ENCODE measurements around the gene CLCN6. TPM values are rescaled to one million over a fixed set of nuclear protein-coding genes. Genes with fewer than 3 reads are reported as not detected.

Gene CLCN6
- polyA plus RNA-seq, 1 donor, result 15.8 TPM

DNA sequence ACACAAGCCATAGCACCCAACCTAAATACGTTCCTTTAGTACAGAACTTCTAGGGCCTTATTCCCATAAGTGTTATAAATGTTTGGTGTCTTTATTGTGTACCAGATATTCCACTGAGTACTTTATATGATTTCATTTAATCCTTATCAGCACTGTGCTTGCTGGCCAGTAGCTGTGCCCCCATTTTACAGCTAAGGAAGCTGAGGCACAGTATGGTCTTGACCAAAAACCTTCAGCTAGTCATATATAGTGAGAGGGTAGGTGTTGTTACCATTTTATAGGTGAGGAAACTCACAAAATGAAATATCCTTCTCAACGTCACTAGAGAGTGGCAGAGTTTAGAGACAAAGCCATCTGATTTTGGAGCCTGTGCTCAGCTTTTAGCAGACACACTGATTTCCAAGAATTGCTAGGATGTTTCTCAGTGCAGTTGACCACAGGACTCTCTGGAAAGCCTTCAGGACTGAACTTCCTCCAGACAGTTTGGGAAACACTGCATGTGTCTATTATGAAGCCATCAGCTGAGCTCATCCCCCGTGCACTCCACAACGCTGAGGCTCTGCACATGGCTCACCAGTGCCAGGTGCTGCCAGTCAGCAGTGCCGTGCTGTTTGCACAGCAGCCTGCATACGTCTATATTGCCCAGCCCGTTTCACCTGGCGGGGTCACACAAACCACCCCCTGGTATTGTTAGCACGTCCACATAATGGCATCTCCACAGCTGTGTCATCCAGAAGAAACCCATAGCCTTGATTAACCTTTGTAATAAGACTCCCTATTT, 26.1 kb downstream of the CLCN6 start:
- DNase-seq, result no peak

DNA sequence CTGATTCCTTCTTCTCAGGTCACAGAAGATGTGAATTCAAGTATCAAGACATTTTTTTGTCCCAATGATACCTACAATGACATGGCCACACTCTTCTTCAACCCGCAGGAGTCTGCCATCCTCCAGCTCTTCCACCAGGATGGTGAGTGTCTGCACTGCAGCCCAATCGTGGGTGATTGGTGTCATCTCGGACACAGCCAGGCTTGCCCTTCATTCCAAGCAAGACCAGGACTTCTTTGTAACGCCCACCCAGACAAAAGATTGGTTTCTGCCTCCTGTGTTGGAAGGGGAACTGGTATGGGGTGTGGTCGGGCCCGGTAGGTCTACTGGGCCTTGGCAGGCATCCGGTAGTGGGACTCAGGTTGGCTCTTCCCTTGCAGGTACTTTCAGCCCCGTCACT, 27.5 kb downstream of the CLCN6 start:
- DNase-seq, result no peak

DNA sequence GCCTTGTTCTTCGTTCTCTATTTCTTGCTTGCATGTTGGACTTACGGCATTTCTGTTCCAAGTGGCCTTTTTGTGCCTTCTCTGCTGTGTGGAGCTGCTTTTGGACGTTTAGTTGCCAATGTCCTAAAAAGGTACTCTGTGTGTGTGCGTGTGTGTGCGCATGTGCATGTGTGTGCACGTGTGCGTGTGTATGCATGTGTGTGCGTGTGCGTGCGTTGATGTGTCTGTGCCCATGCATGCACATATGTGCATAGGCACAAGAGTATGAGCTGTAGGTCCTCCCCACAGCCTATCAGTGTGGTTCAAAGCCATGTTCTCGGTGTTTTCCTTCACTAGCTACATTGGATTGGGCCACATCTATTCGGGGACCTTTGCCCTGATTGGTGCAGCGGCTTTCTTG, 27.9 kb downstream of the CLCN6 start:
- no peak for DNase-seq

DNA sequence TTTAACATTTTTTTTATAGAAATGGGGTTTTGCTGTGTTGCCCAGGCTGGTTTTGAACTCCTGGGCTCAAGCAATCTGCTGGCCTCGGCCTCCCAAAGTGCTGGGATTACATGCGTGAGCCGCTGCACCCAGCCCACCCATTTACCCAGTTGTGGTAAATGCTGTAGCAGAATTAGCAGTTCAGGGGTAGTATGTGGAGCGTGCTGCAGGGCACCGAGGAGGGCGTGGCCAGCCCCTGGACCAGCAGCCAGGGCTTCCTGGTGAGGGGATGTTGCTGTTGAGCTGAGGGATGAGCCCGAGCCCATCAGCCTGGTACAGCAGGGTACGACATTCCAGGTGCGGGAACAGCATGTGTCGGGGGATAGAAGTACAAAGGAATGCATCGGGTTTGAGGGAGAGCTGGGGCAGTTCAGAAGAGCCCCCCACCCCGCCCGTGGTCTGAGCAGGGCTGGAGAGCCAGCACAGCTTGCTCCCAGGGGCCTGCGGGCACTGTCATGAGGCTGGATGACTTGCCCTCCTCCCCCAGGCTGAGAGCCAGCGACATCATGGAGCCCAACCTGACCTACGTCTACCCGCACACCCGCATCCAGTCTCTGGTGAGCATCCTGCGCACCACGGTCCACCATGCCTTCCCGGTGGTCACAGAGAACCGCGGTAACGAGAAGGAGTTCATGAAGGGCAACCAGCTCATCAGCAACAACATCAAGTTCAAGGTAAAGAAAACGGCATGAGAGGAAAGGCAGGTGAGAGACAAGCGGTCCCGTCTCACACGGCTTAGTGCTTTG, 29.6 kb downstream of the CLCN6 start:
- DNase-seq, result no peak

DNA sequence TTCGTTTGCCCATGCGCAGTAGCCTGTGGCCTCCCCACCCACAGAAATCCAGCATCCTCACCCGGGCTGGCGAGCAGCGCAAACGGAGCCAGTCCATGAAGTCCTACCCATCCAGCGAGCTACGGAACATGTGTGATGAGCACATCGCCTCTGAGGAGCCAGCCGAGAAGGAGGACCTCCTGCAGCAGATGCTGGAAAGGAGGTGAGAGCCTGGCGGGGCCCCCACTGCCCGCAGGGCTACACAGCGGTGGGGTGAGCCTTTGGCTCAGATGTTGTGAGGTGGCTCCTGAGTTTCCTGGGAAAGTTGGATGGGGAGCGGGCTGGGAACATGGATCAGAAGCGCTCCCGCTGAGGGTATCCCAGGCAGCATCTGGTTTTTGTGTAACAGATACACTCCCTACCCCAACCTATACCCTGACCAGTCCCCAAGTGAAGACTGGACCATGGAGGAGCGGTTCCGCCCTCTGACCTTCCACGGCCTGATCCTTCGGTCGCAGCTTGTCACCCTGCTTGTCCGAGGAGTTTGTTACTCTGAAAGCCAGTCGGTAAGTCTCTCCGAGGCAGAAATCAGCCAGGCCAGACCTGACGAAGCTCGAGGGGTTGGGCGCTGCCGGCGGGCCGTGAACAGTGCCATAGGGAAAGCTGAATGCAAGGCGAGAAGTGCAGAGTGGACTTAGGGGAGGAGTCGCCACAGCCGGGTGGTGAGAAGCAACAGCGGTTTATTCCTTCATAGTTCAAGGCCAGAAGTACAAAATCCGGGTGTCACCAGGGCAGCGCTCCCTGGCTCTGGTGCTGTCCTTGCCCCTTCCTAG, 31.2 kb downstream of the CLCN6 start:
- no peak for DNase-seq

DNA sequence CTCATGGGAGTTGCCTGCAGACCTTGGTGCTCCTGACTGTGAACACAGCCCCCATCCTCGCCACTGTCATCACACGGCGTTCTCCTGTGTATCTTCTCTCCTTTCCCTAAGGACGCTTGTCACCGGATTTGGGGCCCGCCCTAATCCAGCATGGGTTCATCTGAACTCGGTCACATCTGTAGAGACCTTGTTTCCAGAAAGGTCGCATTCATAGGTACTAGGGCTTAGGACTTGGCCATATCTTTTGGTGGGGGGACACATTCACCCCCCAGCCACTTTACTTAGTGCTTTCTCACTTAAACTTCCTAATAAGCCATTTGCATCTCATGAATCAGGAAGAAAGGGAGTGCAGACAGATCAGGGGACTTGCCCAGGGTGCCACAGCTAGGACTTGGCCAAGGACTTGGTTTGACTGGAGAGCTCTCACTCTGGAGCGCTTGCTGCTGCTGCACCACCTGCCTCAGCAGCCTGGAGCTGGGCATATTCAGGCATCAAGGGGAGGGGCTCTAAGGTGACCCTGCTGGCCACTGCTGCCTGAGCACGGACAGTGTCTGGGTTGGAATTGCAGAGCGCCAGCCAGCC, 31.9 kb downstream of the CLCN6 start:
- no peak for DNase-seq

DNA sequence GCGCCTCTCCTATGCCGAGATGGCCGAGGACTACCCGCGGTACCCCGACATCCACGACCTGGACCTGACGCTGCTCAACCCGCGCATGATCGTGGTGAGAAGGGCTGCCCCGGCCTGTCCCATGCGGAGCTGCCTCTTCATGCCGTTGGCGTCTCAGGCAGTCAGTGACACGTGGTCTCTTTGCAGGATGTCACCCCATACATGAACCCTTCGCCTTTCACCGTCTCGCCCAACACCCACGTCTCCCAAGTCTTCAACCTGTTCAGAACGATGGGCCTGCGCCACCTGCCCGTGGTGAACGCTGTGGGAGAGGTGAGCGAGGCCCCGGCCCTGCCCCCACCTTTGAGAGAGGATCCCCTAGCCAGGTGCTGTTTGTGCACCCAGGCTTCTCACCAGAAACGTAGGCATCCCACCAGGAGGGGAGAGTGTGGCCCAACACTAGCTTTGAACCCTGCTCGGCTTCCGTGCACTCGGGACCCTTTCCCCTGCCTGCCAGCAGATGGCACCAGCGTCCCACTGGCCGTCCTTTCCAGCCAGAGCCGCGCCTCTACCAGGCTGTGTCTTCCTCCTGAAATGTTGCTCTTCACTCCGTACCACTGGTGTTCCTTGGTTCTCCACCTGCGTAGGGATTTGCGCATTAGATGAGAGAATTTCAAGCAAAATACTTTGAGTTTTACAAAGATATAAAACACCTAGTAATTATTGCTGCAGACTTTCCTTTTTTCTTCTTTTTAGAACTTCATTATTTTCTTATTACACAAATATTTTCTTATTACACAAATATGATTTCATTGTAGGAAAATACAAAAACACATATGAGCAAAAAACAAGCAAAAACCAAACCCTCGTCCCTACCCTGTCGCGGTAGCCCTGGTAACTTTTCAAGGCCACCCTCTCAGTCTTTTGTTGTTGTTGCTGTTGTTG, 32.6 kb downstream of the CLCN6 start:
- peak; percentile 68 for DNase-seq

DNA sequence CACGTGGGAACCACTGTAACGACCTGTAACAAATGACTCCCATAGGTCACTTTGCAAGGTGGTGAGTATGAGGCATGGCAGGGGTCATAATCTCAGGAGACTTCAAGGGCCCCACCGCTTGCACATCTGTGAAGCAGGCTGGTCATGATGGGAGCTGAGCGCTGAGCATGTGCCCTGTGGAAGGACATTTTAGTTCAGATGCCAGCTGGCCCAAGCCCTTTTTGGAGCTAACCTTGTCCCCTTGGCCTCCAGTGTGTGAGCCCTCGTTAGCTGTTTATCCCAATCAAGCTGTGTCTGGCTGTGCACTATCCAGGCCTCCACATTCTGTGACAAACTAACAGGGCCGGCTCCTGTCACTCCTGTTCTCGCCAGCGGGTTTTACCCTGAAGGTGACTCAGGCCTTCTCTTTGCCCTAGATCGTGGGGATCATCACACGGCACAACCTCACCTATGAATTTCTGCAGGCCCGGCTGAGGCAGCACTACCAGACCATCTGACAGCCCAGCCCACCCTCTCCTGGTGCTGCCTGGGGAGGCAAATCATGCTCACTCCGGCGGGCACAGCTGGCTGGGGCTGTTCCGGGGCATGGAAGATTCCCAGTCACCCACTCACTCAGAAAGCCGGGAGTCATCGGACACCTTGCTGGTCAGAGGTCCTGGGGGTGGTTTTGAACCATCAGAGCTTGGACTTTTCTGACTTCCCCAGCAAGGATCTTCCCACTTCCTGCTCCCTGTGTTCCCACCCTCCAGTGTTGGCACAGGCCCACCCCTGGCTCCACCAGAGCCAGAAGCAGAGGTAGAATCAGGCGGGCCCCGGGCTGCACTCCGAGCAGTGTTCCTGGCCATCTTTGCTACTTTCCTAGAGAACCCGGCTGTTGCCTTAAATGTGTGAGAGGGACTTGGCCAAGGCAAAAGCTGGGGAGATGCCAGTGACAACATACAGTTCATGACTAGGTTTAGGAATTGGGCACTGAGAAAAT, 34.0 kb downstream of the CLCN6 start:
- DNase-seq, result no peak

DNA sequence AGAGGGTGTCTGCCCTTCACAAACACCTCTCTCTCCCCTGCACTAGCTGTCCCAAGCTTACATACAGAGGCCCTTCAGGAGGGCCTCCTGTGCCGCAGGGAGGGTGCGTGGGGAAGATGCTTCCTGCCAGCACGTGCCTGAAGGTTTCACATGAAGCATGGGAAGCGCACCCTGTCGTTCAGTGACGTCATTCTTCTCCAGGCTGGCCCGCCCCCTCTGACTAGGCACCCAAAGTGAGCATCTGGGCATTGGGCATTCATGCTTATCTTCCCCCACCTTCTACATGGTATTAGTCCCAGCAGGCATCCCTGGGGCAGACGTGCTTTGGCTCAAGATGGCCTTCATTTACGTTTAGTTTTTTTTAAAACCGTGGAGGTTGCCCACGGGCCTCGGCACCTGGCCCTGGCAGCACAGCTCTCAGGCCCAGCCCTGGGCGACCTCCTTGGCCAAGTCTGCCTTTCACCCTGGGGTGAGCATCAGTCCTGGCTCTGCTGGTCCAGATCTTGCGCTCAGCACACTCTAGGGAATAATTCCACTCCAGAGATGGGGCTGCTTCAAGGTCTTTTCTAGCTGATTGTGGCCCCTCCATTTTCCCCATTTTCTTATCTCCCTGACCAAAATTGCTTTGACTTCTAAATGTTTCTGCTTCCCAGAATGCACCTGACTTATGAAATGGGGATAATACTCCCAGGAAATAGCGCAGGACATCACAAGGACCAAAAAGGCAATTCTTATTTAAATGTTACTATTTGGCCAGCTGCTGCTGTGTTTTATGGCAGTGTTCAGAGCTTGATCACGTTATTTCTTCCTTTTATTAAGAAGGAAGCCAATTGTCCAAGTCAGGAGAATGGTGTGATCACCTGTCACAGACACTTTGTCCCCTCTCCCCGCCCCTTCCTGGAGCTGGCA, 35.5 kb downstream of the CLCN6 start:
- DNase-seq, result no peak

DNA sequence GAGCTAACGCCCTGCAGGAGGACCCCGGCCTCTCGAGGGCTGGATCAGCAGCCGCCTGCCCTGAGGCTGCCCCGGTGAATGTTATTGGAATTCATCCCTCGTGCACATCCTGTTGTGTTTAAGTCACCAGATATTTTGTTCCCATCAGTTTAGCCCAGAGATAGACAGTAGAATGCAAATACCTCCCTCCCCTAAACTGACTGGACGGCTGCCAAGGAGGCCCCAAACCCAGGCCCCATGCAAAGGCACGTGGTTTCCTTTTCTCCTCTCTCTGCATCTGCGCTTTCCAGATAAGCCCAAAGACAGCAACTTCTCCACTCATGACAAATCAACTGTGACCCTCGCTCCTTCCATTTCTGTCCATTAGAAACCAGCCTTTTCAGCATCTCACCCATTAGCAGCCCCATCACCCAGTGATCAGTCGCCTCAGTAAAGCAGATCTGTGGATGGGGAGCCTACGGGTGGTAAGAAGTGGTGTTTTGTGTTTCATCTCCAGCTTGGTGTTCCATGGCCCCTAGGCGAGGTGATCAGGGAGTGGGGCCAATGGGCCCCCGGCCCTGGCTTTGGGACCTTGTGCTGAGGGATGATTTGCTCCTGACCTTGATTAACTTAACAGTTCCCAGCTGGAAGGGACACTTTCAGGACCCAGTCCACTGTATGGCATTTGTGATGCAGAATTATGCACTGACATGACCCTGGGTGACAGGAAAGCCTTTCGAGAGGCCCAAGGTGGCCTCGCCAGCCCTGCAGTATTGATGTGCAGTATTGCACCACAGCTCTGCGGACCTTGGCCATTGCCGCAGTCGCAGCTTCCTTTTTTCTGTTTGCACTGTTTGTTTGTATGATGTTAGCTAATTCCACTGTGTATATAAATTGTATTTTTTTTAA, 36.4 kb downstream of the CLCN6 start:
- peak; percentile 40 for DNase-seq

DNA sequence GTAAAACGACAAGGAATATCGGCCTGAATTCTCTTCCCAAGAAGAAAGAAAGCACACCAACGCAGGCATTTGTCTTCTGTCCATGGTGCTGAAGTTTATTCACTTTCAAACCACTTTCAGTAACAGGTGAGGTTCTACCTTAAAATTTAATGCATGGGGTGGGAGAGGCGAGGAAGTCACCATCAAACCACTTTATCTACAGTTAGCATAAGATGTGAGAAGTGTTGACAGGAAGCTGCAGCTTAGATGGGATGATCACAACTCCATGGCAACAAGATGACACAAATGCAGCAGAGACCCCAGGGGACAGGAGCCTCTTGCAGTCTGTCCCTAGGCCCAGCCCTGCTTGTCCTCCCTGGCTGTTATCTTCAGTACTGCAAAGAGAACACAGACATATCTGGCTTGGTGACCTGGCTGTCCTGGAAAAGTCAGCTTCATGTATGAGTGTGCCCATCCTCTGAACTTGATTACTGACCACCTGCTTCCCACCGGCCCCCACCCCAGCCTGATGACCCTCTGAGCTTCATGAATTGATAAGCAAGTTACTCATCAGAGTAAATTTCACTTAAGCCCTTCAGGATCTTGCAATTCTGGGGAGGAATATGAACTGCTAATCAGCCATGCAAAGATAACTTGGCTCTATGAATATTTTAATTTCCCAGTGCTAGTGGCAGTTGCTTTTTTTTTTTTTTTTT, 39.8 kb downstream of the CLCN6 start:
- no peak for DNase-seq

DNA sequence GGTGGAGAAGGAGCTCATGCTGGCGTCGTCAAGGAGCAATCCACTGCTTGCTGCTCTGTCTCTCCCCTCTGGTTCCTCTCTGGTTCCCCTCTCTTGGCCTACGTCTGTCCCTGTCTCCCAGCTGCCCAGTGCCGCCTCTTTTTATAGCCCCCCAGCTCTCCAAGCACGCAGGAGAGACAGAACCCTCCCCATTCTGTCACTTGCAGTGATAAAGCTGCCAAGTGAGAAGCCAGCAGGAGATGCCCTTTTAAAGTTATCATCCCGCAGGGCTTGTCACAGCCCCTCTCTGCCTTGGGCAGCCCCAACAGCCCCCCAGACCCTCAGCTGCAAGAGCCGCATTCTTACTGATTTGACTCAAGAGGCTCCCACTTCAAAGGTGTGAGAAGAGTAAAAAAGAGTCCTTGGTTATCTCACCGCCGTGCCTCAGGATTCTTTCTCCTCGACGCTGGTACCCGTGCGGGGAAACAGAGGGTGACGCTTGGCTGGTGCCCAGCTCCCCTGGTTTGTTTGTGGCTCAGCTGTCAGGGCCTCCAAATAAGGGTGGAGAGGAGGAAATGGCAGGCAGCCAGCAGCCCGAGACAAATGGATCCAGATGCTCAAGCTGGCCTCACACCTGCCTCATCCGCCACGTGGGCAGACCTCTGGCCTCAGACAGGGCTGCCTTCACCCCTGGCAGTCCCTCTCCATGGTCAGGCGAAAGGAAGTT, 41.8 kb downstream of the CLCN6 start, which contains the start of gene NPPA:
Gene NPPA, minus strand, starts transcription at position 117 of the 706 bp plus-strand sequence. Its CDS starts 99 bp downstream, at position 18.
- peak; percentile 23 for DNase-seq

DNA sequence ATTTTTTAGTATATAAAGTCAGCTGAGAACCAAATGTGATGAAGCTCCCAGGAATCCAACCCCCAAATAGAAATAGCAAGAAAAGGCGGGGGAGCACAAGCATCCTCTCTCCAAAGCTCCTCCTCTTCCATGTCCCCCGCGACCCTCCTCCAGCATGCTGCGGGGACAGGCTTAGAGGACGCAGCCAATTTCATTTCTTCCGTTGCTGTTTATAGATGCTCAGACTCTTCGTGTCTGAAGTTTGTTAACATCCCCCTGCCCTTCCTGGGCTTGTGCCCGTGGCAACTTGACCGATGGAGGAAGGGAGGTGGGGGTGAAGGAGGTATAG, 42.3 kb downstream of the CLCN6 start:
- no peak for DNase-seq

DNA sequence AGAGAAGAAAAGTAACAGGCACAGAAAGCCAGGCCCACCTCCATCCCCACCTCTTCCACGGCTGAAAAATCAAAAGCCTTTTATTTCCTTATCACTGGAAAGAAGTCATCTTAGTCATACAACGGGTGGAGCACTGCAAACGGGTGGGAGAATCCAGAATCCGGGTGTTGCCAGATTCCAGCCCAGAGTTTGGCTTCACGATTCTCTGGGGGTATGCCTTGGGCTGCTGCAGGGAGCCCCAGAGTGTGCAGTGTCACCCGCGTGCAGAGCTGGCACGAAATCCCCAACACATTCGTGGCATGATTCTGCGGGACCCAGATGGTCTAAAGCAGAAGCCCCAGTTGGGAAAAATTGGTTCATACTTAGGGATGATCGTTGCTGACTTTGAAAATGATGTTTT, 44.2 kb downstream of the CLCN6 start:
- DNase-seq, result no peak

DNA sequence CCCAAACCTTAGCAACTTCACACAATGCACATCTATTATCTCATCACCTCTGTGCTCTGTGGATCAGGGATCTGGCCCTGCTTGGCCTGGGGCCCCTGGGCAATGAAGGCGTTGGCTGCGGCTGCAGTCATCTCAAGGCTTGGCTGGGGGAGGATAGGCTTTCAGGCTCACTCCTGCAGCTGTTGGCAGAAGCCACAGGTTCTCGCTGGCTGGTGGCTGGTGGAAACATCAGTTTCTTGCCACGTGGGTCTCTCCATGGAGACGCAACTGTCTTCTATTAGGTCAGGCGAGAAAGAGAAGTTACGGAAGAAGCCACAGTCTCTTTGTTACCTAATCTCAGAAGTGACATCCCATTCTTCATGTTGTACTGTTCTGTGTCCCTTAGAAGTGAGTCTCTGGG, 45.2 kb downstream of the CLCN6 start:
- no peak for DNase-seq

DNA sequence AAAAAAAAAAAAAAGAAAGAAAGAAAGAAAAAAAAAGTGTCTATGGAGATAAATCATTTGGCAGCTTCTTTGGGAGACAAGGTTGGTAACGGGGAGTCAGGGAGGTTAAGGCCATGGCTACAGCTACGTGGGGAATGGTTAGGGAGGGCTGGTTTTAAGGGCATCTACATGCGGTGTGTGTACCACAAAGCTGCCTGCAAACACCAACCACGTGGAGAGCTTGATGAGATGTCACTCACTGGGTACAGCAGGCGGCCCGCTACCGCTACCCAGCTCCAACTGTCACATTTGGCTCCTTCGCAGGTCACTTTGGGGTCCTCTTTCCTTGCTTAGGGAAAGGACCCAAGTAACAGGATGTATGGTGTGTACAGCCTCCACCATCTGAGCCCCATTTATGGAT, 48.5 kb downstream of the CLCN6 start:
- no peak for DNase-seq

DNA sequence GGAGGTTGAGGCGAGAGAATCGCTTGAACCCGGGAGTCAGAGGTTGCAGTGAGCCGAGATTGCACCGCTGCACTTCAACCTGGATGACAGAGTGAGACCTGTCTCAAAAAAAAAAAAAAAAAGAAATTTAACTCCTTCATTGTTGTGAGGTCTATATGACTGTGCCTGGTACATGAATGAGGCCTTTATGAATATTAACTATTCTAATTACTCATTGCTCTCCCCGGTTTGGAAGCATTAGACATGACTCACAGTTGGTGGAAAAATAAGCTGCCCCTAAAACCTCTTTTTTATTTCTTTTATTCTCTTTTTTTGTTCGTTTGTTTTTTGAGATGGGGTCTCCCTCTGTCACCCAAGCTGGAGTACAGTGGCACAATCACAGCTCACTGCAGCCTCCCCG, 49.4 kb downstream of the CLCN6 start:
- DNase-seq, result no peak
